GM19351 (cell line): ENCODE results near the gene WNK1.
"Not testable (repeated sequence)": the region's sequence is repeated elsewhere in the genome, so short reads cannot be mapped to it uniquely, and the experiment has no call there.

ENCODE experiments used
- ATAC-seq: cut with Tn5 transposase; IDR thresholded peaks from one replicate; pipeline ENCODE4 v1.9.1; 2021; ENCODE audit warnings: mild to moderate bottlenecking, moderate library complexity; ENCODE audit not compliant: unreplicated experiment

WNK1 gene

GRCh38 chr12:740921-741320 lies 11.5 kb upstream of the WNK1 start:
- no peak for ATAC-seq

GRCh38 chr12:749751-750270 lies 2.6 kb upstream of the WNK1 start:
- ATAC-seq: no peak

- ATAC-seq: no peak
Measured at GRCh38 chr12:750366-751191, 1.8 kb upstream of the WNK1 start.

GRCh38 chr12:751192-751998 lies 984 bp upstream of the WNK1 start:
- peak; percentile 43 for ATAC-seq

GRCh38 chr12:752695-753610 lies 574 bp downstream of the WNK1 start:
- ATAC-seq: peak; percentile 25

- ATAC-seq: no peak
Measured at GRCh38 chr12:753611-754472, 1.5 kb downstream of the WNK1 start.

GRCh38 chr12:754473-754820 lies 2.1 kb downstream of the WNK1 start:
- no peak for ATAC-seq

GRCh38 chr12:754851-755562 lies 2.6 kb downstream of the WNK1 start:
- ATAC-seq: no peak

- no peak for ATAC-seq
Measured at GRCh38 chr12:759628-760027, 7.2 kb downstream of the WNK1 start.

- ATAC-seq: no peak
Measured at GRCh38 chr12:761256-761655, 8.9 kb downstream of the WNK1 start.

- no peak for ATAC-seq
Measured at GRCh38 chr12:765840-766239, 13.5 kb downstream of the WNK1 start.

GRCh38 chr12:768434-768833 lies 16.1 kb downstream of the WNK1 start:
- no peak for ATAC-seq

GRCh38 chr12:770479-770878 lies 18.1 kb downstream of the WNK1 start:
- no peak for ATAC-seq

- ATAC-seq: no peak
Measured at GRCh38 chr12:772056-772697, 19.8 kb downstream of the WNK1 start.

GRCh38 chr12:774051-774614 lies 21.8 kb downstream of the WNK1 start:
- no peak for ATAC-seq

- not testable (repeated sequence) for ATAC-seq
Measured at GRCh38 chr12:775973-776771, 23.8 kb downstream of the WNK1 start.

GRCh38 chr12:776772-777373 lies 24.5 kb downstream of the WNK1 start:
- not testable (repeated sequence) for ATAC-seq
